GM18873 (cell line): ENCODE measurements around the gene NQO2.
A peak's percentile ranks its signal among the peaks of the same experiment; 100 is the strongest.

ENCODE experiments used
- ATAC-seq: cut with Tn5 transposase; IDR thresholded peaks from one replicate; pipeline ENCODE4 v1.9.1; 2021; ENCODE audit warnings: mild to moderate bottlenecking, moderate library complexity, moderate number of reproducible peaks; ENCODE audit not compliant: unreplicated experiment, low FRiP score

The NQO2 gene

DNA sequence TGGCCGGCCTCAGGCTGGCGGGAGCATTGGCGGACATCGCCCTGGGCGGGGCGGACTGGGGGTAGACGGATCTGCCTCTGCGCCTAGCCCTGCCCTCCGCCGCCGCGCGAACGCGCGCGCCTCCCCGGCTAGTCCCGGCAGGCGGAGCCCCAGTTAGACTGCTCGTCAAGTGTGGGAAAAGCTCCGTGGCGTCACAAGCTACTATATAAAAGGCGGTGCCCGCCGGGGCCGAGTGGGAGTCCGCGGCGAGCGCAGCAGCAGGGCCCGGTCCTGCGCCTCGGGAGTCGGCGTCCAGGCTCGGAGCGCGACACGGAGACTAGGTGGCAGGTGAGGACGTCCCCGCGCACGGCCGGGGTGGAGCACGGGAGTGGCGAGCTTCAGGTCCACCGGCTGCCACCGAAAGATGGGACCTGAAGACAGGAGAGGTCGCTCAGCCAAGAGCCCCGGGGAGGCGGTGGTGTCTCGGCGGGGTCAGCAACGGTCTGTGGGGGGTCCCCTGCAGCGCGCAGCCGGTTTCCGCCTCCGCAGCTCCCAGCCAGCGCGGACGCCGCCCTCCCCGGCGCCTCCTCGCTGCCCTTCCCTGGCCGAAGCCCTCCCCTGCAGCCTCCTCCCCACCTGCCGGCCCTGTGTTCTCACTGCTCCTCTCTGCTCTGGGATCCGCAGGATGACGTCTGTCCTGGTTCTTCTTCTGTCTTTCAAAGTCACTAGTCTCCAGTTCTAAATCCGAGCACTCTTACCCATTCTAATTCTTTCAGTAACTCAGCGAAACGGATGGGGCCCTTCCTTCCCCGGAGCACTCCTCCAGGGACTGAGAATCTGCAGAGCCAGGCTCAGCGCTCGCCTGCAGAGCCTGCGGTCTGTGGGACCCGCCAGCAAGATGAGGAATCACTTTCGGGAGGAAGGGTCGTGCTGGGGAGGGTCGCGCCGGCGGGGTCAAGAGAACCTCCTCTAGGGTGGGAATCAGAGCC is 64.3 kb downstream of the NQO2 start:
- peak; percentile 41 for ATAC-seq

DNA sequence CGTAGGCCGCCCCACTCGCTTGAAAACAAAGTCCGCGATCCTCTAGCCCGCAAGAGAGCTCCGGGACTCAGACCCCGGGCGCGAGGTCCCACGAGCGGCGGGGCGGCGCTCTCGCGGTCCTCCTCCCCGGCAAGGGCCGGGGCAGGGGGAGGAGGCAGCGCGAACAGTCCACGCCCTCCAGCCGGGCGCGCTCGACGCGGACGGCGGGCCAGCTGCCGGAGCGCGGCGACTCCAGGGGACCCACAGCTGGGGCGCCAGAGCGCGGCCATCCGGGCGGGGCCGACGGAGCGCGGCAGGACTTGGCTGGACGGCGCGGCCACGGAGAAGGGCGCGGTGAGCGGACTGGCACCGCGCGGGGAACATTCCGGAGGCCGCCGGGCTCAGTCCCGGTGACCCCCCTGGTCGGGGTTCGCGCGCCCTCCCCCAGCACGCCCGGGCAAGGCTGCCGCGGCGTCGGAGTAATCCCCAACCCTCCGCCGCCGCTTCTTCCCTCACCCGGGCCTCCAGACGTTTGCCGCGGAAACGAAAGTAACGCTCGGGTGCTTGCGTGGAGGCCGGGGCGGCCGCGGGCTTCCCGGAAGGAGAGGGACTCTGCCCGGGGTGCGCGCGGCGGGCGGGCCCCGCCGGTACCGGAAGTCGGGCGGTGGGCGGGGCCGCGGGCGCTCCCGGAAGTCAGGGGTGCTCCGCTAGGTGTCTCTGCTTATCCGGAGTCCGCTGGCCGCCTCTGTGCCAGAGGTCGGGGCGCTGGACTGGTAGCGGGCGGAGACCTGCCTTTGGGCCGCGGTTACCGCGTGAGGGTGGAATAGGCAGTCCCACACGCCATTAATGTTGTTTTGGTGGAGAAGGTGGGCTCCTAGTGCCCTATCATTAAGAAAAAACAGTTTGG is 68.9 kb downstream of the NQO2 start, which contains the start of gene RIPK1:
TSS of gene RIPK1 (plus strand) at position 166 of the 886 bp plus-strand sequence. CDS start 8,330 bp downstream, outside the sequence.
- ATAC-seq = peak; percentile 71
